Measurements from ENCODE around the gene SRGAP3. TPM values are rescaled to one million over a fixed set of nuclear protein-coding genes. Genes with fewer than 3 reads are reported as not detected.

SRGAP3 gene
- total RNA-seq, 1 donor from 2014 or later, result 3.9 TPM

DNA sequence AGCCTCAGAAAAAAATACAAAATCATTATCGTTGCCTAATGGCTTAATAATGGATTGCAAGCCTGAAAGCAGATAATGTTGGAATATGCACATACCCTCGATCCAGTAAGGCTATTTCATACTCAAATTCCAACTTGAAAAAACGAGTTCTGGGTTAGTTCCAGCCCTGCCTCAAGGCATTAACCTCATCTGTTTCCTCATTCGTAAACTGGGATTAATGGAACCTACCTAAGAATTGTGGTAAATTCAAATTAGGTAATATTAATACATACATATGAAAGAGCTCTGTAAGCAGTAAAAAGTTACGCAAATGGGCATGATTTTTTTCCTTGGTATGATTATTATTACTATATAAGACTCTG lies 107.5 kb downstream of the SRGAP3 start:
- peaks cover 12% of the 10 kb centered on the region for H3K9me3 Mint-ChIP-seq (ENCODE audit: unreplicated experiment)
- FAIRE-seq (no peak), DNase-seq (ENCODE audit: low read depth) (peak; percentile 20)
- H3K4me2 ChIP-seq (ENCODE audit: low read length), result no peak overlapping the region
- no peak overlapping the region for H2AFZ ChIP-seq (ENCODE audit: low read depth, low read length)
- H4K20me1 ChIP-seq (ENCODE audit: insufficient read depth, low read length), result no peaks in the 10 kb centered on the region
- H3K36me3 ChIP-seq (ENCODE audit: insufficient read depth, low read length), result no peaks in the 10 kb centered on the region
- H3K4me1 Mint-ChIP-seq (ENCODE audit: low read depth, unreplicated experiment), result no peaks in the 10 kb centered on the region
- no peaks in the 10 kb centered on the region for H3K79me2 ChIP-seq (ENCODE audit: insufficient read depth, low read length)
- TF ChIP-seq EZH2 (IDR thresholded peaks at IDR 0.05; ENCODE audit: insufficient read depth, low read length), result no peak
- TF ChIP-seq, protein P1, sequence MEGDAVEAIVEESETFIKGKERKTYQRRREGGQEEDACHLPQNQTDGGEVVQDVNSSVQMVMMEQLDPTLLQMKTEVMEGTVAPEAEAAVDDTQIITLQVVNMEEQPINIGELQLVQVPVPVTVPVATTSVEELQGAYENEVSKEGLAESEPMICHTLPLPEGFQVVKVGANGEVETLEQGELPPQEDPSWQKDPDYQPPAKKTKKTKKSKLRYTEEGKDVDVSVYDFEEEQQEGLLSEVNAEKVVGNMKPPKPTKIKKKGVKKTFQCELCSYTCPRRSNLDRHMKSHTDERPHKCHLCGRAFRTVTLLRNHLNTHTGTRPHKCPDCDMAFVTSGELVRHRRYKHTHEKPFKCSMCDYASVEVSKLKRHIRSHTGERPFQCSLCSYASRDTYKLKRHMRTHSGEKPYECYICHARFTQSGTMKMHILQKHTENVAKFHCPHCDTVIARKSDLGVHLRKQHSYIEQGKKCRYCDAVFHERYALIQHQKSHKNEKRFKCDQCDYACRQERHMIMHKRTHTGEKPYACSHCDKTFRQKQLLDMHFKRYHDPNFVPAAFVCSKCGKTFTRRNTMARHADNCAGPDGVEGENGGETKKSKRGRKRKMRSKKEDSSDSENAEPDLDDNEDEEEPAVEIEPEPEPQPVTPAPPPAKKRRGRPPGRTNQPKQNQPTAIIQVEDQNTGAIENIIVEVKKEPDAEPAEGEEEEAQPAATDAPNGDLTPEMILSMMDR (IDR thresholded peaks at IDR 0.05; ENCODE audit: insufficient read depth, low read depth, low read length), result no peak
- H3K4me1 ChIP-seq (ENCODE audit: insufficient read depth, low read length), result no peaks in the 10 kb centered on the region
- H3K9me3 ChIP-seq (ENCODE audit: insufficient read depth, low read depth, low read length), result peaks cover 4% of the 10 kb centered on the region
- no peak overlapping the region for H3K27ac Mint-ChIP-seq (ENCODE audit: unreplicated experiment)
- no peak overlapping the region for H3K4me3 Mint-ChIP-seq (ENCODE audit: unreplicated experiment)
- peaks cover 16% of the 10 kb centered on the region for H3K27me3 Mint-ChIP-seq (ENCODE audit: low read depth, unreplicated experiment)
- no peak overlapping the region for H3K4me3 ChIP-seq (ENCODE audit: insufficient read depth, low read depth, low read length)
- H3K27ac ChIP-seq (ENCODE audit: low read depth, low read length), result no peak overlapping the region
- peaks cover 9% of the 10 kb centered on the region for H3K27me3 ChIP-seq (ENCODE audit: insufficient read depth, low read length)
- no peak overlapping the region for H3K9ac ChIP-seq (ENCODE audit: low read length)
- no peaks in the 10 kb centered on the region for H3K36me3 Mint-ChIP-seq (ENCODE audit: low read depth, unreplicated experiment)

DNA sequence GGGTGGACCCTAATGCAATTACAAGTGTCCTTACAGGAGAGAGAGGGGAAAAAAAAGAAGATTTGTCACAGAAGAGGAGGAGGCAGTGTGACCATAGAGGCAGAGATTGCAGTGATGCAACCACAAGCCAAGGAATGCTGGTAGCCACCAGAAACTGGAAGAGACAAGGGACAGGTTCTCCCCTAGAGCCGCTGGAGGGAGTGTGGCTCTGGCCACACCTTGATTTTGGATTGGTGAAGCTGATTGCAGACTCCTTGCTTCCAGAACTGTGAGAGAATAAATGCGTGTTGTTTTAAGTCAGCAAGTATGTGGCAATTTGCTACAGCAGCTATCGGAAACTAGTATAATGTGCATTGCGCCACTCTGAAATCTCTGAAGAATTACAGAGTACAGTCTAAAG lies 110.1 kb downstream of the SRGAP3 start:
- H3K9me3 ChIP-seq (ENCODE audit: insufficient read depth, low read depth, low read length), result peaks cover 4% of the 10 kb centered on the region
- Mint-ChIP-seq H3K27ac (ENCODE audit: unreplicated experiment) (no peak overlapping the region), H3K36me3 (ENCODE audit: low read depth, unreplicated experiment) (no peaks in the 10 kb centered on the region), H3K27me3 (ENCODE audit: low read depth, unreplicated experiment) (peaks cover 32% of the 10 kb centered on the region), H3K4me3 (ENCODE audit: unreplicated experiment) (no peak overlapping the region), H3K4me1 (ENCODE audit: low read depth, unreplicated experiment) (no peaks in the 10 kb centered on the region), H3K9me3 (ENCODE audit: unreplicated experiment) (peaks cover 10% of the 10 kb centered on the region)
- no peaks in the 10 kb centered on the region for H3K4me1 ChIP-seq (ENCODE audit: insufficient read depth, low read length)
- H3K36me3 ChIP-seq (ENCODE audit: insufficient read depth, low read length), result no peaks in the 10 kb centered on the region
- no peak overlapping the region for H2AFZ ChIP-seq (ENCODE audit: low read depth, low read length)
- no peak overlapping the region for H3K27ac ChIP-seq (ENCODE audit: low read depth, low read length)
- TF ChIP-seq EZH2 (IDR thresholded peaks at IDR 0.05; ENCODE audit: insufficient read depth, low read length), result no peak
- peaks cover 24% of the 10 kb centered on the region for H3K27me3 ChIP-seq (ENCODE audit: insufficient read depth, low read length)
- H3K4me3 ChIP-seq (ENCODE audit: insufficient read depth, low read depth, low read length), result no peak overlapping the region
- H4K20me1 ChIP-seq (ENCODE audit: insufficient read depth, low read length), result no peaks in the 10 kb centered on the region
- no peak overlapping the region for H3K9ac ChIP-seq (ENCODE audit: low read length)
- DNase-seq (ENCODE audit: low read depth), result no peak
- H3K4me2 ChIP-seq (ENCODE audit: low read length), result no peak overlapping the region
- no peak for FAIRE-seq
- no peaks in the 10 kb centered on the region for H3K79me2 ChIP-seq (ENCODE audit: insufficient read depth, low read length)

DNA sequence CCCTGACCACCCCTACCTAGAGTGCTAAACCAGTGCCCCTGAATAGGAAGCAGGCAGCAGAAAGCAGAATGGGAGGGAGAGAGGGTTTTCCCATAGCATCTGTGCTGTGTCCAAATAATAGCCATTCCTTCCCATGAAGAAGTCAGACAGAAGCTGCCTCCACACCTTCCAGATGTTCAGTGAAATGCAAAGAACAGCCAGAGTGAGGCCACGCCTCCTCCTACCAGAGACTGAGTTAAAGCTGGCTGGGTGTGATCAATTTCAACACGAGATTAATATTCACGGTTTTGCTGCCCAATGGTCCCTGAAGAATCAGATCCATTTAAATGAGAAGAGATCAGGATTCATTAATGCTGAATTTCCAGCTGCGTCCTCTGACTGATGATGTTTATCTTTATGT lies 111.8 kb downstream of the SRGAP3 start:
- Mint-ChIP-seq H3K27ac (ENCODE audit: unreplicated experiment) (no peak overlapping the region), H3K4me1 (ENCODE audit: low read depth, unreplicated experiment) (no peaks in the 10 kb centered on the region), H3K4me3 (ENCODE audit: unreplicated experiment) (no peak overlapping the region), H3K27me3 (ENCODE audit: low read depth, unreplicated experiment) (peaks cover 30% of the 10 kb centered on the region), H3K9me3 (ENCODE audit: unreplicated experiment) (peaks cover 6% of the 10 kb centered on the region), H3K36me3 (ENCODE audit: low read depth, unreplicated experiment) (no peaks in the 10 kb centered on the region)
- Histone ChIP-seq H3K27ac (ENCODE audit: low read depth, low read length) (no peak overlapping the region), H3K9ac (ENCODE audit: low read length) (no peak overlapping the region), H3K27me3 (ENCODE audit: insufficient read depth, low read length) (peaks cover 22% of the 10 kb centered on the region), H4K20me1 (ENCODE audit: insufficient read depth, low read length) (no peaks in the 10 kb centered on the region), H3K79me2 (ENCODE audit: insufficient read depth, low read length) (no peaks in the 10 kb centered on the region), H3K4me2 (ENCODE audit: low read length) (no peak overlapping the region), H3K4me3 (ENCODE audit: insufficient read depth, low read depth, low read length) (no peak overlapping the region), H3K9me3 (ENCODE audit: insufficient read depth, low read depth, low read length) (peaks cover 4% of the 10 kb centered on the region), H3K36me3 (ENCODE audit: insufficient read depth, low read length) (no peaks in the 10 kb centered on the region), H2AFZ (ENCODE audit: low read depth, low read length) (no peak overlapping the region), H3K4me1 (ENCODE audit: insufficient read depth, low read length) (no peaks in the 10 kb centered on the region)
- TF ChIP-seq EZH2 (IDR thresholded peaks at IDR 0.05; ENCODE audit: insufficient read depth, low read length), result no peak
- TF ChIP-seq, protein P1 (IDR thresholded peaks at IDR 0.05; ENCODE audit: insufficient read depth, low read depth, low read length), result no peak
- no peak for FAIRE-seq
- DNase-seq (ENCODE audit: low read depth), result no peak
